HG03280 (cell line): ENCODE results near the gene SLC30A1.
"Not testable (repeated sequence)": the region's sequence is repeated elsewhere in the genome, so short reads cannot be mapped to it uniquely, and the experiment has no call there.

ENCODE experiments used
- ATAC-seq: cut with Tn5 transposase; IDR thresholded peaks from one replicate; pipeline ENCODE4 v1.9.1; 2021; ENCODE audit warnings: mild to moderate bottlenecking, moderate library complexity; ENCODE audit not compliant: unreplicated experiment

SLC30A1 gene

GRCh38 chr1:211588711-211589110 is 9.8 kb upstream of the SLC30A1 start:
- no peak for ATAC-seq

GRCh38 chr1:211587123-211587522 is 8.2 kb upstream of the SLC30A1 start:
- no peak for ATAC-seq

- ATAC-seq, result no peak
Measured at GRCh38 chr1:211586538-211586937, 7.6 kb upstream of the SLC30A1 start.

- ATAC-seq, result no peak
Measured at GRCh38 chr1:211583011-211583992, 4.3 kb upstream of the SLC30A1 start.

GRCh38 chr1:211581526-211581925 is 2.6 kb upstream of the SLC30A1 start:
- ATAC-seq, result no peak

- no peak for ATAC-seq
Measured at GRCh38 chr1:211580303-211580687, 1.3 kb upstream of the SLC30A1 start.

- peak; percentile 40 for ATAC-seq
Measured at GRCh38 chr1:211579440-211580302, 710 bp upstream of the SLC30A1 start.

GRCh38 chr1:211577819-211578639 is 932 bp downstream of the SLC30A1 start:
- ATAC-seq, result peak; percentile 38

- no peak for ATAC-seq
Measured at GRCh38 chr1:211577277-211577818, 1.6 kb downstream of the SLC30A1 start.

- no peak for ATAC-seq
Measured at GRCh38 chr1:211576717-211577116, 2.2 kb downstream of the SLC30A1 start.

- ATAC-seq, result no peak
Measured at GRCh38 chr1:211574705-211575104, 4.3 kb downstream of the SLC30A1 start.

- no peak for ATAC-seq
Measured at GRCh38 chr1:211571998-211572397, 7.0 kb downstream of the SLC30A1 start.

- not testable (repeated sequence) for ATAC-seq
Measured at GRCh38 chr1:211570378-211570777, 8.6 kb downstream of the SLC30A1 start.

- ATAC-seq, result no peak
Measured at GRCh38 chr1:211566431-211567025, 12.4 kb downstream of the SLC30A1 start.

- no peak for ATAC-seq
Measured at GRCh38 chr1:211564084-211564483, 14.9 kb downstream of the SLC30A1 start.

GRCh38 chr1:211559222-211560010 is 19.5 kb downstream of the SLC30A1 start:
- no peak for ATAC-seq

- no peak for ATAC-seq
Measured at GRCh38 chr1:211557894-211558625, 20.9 kb downstream of the SLC30A1 start.

GRCh38 chr1:211553549-211553948 is 25.4 kb downstream of the SLC30A1 start:
- no peak for ATAC-seq
